LoVo (cell line): ENCODE data around the gene CARM1.
"Not testable (repeated sequence)": the region's sequence is repeated elsewhere in the genome, so short reads cannot be mapped to it uniquely, and the experiment has no call there.

Experiments
- DNase-seq: peaks from one replicate; pipeline ENCODE4 v3.0.0-alpha.2; 2016; ENCODE audit warnings: low spot score

Gene CARM1

DNA sequence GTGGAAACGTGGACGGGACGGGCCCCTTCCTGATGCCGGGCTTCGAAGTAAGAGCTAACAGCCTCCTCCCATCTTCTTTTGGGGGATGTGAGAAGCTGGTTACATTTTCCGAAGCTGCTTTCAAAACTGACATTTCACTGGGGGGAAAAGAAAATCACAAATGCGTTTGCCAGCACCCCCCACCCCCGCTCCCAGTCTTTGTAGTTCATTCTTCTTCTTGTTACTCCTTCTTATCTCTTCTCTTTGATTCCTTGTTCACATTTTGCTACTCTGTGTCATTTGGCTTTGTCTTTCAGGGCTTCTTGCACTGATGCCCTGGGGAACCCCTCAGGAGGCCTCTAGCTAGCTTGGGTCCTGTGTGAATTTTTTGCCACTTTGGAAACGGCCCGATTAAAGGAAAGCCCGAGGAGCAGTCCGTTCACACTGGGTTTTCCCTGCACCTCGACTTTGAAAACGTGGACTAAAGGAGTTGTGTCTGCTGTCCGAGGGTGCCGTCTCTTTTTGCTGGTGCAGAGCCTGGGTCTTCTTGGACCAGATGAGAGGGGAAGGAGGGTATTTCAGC, 1.3 kb downstream of the CARM1 start:
- no peak for DNase-seq

DNA sequence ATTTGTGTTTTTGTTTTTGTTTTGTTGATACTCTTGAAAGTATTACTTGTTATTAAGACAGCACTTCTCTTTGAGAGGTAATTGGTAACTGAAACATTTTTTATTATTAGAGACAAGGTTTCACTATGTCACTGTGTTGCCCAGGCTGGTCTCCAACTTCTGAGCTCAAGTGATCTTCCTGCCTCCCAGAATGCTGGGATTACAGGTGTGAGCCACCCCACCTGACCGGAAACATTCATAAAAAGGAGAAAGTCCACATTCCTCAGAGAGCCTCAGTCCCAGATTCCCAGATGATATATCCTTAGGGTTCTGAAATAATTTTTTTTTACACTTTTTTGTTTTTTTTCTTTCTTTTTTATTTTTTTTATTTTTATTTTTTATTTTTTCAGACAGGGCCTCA, 2.7 kb downstream of the CARM1 start:
- DNase-seq = no peak

DNA sequence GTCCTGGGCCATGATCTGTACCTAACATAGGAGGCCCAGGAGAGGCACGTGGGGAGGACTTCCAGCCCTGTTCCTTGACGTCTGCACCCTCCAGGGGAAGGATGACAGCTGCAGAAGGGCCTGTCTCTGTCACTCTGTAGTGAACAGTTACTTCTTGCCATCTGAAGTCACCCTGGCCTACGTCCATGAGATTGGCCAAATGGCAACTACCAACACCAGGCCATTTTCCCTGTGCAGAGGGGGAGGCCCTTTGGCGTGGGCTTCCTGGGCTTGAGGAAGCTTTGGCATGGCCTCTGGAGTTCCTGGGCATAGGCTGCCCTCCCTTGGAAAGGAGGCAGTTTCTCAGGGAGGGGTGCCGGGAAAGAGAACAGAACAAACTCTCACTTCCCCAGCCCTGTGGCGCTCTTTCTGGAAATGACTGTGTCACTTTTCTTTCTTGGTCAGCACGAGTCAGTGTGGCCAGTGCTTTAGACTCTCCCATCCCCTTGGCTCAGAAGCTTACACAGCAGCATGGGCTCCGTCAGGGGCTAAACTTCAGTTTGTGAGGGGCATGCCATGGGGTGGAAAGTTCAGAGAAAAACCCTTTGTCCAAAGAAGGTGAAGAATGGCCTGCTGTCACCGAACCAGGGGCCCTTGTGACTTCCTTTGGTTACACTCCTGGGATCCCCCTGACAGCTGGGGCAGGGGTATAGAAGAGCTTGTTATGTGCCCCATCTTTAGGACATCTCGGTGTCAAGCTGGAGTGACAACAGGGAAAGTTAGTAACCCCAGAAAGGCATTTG, 5.3 kb downstream of the CARM1 start:
- no peak for DNase-seq

DNA sequence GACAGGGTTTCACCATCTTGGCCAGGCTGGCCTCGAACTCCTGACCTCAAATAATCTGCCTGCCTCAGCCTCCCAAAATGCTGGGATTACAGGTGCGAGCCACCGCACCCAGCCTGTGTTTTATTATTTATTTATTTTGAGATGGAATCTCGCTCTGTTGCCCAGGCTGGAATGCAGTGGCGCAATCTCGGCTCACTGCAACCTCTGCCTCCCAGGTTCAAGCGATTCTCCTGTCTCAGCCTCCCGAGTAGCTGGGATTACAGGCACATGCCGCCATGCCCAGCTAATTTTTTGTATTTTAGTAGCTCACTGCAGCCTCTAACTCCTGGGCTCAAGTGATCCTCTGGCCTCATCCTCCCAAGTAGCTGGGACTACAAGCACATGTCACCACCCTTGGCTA, 6.3 kb downstream of the CARM1 start:
- DNase-seq = not testable (repeated sequence)

DNA sequence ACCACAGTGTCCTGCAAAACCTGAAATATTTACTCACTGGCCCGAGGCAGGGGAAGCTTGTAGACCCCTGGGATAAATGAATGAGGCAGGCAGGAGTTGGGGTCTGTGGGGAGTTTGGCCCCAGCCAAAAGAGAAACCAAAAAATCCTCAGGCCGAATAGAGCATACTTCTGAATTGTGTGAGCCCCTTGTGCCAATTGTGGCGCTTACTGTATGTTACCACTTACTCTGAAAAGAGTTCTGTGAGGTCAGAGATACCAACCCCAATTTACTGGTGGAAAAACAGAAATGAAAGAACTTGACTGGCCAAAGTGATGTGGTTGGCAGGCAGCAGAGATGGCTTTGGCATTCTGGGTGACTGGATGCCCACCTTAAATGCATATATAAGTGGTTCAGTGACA, 6.9 kb downstream of the CARM1 start:
- no peak for DNase-seq

DNA sequence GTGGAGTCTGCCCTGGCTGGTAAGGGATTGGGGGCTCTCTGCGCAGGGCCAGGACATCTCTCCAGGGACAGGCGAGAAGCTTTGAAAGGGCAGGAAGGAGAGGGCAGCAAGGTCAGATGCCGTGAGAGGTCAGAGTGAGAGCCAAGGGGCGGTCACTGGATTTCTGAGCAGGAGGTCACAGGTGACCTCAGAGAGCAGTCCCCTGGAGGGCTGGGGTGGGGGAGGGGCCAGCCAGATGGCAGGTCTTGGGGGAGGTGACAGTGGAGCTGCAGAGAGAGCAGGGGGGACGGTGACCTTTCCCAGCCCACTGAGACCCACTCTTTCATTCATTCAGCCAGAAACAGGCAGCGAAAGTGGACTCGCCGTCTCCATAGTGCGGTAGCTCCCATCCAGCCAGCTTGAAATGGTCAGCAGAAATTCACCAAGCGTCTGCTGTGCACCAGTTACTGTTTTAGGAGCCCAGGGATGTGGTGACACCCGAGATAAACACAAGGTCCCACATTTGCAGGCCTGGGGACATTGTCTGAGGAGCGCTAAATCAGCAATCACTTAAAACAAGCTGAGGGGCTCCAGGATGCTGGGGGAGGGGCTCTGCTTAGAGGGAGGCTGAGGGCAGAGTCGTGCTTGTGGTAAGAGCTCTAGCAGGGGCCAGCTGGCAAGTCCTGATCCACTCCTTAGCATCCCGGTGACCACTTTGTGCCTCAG, 10.2 kb downstream of the CARM1 start:
- DNase-seq = no peak

DNA sequence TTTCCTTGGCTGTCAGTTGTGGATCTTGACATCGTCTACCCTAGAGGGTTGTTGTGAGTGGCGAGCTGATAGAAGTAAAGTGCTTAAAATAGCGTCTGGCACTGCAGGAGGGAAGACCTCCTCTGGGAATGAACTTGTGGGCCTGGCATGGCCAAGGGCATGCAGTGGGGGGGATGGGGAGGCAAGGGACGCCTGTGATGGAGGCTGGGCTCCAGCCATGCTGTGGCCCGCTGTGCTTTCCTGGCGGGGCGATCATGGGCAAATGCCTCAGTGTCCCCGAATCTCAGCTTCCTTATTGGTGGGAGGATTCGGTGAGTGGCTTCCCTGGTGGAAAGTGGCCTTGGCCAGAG, 10.7 kb downstream of the CARM1 start:
- DNase-seq = no peak

DNA sequence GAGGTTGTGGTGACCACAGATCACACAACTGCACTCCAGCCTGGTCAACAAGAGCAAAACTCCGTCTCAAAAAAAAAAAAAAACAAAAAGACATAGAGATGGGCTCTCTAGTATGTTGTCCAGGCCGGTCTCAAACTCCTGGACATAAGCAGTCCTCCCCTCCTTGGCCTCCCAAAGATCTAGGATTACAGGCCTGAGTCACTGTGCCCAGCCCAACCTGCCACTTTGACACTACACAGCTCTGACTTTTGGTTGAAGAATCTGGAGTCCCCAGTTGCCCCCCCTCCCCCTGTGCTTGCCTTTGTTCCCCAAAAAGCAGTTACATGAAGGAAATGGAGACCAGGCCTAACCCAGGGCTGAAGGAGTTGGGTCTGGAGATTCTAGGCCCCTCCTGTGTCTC, 12.9 kb downstream of the CARM1 start:
- no peak for DNase-seq

DNA sequence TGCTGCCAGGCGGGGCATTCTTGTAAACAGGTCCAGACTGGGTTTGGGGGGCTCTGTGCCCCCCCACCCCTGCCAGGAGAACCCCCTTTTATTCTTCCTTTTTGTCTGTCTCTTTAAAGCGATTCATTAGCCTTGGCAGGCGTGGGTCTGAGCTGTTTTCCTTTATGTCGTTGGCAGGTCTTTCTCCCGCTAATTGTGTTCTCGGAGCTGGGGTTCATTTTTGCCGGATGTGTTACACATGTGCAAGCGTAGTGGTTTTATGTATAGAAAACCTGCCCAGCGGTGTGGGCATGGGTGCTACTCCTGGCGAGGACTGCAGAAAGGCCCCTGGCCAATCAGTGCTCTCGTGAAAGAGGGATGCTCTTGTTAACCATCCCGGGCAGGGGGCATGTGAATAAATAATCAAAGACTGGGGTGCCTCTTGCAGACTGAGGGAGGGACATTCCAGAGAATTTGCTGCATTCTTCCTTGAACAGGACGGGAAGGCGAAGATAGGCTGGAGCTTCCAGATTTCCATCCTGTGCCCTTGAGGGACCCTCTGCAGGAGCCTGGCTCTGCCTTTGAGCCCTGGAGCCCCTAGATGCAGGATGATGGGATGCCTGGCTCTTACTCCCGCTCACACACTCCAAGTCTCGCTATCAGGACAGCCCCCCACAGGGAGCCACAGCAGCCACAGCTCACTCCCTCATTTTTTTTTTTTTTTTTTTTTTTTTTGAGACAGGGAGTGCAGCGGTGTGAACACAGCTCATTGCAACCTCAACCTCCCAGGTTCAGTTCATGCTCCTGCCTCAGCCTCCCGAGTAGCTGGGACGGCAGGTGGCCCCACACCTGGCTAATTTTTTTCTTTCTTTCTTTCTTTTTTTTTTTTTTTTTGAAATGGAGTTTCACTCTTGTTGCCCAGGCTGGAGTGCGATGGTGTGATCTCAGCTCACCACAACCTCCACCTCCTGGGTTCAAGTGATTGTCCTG, 14.1 kb downstream of the CARM1 start:
- DNase-seq = no peak

DNA sequence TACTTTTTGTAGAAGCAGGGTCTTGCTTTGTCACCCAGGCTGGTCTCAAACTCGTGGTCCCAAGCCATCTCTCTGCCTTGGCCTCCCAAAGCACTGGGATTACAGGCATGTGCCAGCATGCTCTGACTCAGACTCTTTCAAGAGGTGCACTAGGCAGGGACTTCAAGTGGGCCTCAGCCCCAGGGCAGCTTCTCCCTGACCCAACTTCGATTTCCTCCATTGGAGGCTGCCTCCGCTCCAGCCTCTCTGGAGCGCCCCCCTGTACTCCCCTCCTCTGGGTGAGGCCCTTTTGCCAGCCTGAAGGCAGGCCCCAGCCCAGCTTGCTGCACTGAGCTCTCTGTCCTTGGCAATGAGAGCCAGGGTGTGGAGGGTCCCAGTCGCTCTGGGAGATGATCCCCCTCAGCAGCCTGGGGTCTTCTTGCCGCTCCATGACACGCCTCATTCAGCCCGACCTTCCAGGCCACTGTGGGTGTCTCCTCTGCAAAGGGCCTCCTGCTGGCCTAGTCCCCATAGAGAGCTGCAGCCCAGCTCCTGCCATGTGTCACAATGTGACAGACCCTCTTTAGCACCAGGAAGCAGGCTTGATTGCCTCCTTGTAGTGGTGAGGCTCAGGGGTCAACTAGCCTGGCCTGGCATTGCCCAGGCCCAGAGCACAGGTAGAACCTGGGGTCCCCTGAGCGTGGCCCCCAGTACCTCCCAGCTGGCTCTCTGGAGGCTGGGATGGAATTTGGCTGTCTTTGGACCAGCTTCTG, 16.4 kb downstream of the CARM1 start:
- DNase-seq = no peak

DNA sequence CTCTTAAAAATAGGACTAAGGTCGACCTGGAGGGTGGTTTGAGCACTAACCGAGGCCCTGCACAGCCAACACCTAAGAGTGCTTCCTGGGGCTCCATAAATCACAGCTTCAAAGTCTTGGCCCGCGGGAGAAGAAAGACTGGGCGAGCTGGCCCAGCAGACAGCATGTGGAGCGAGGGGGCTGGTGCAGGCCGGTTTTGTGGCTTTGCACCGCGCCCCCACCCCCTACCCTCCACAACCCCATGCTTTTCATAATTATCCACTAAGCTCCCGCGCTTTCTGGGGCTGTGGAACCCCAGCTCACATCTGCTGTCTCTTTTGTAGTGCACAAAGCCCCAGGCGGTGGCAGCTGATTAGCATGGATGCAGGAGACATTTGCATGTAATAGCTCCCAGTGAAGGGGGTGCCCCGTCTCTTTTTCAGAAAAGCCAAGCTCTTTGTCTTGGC, 17.1 kb downstream of the CARM1 start:
- DNase-seq = no peak

DNA sequence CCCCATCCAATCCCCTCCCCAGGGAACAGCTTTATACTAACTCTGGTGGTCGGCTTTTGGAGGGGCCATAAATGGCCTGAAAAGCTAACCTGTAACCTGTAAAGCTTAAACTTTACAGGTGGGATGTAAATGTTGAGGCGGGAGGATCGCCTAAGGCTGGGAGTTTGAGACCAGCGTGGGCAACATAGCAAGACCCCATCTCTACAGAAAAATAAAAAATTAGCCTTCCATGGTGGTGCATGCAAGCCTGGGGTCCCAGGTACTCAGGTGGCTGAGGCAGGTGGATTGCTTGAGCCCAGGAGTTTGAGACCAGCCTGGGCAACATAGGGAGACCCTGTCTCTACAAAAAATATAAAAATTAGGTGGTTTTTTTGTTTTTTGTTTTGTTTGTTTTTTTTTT, 18.5 kb downstream of the CARM1 start:
- no peak for DNase-seq

DNA sequence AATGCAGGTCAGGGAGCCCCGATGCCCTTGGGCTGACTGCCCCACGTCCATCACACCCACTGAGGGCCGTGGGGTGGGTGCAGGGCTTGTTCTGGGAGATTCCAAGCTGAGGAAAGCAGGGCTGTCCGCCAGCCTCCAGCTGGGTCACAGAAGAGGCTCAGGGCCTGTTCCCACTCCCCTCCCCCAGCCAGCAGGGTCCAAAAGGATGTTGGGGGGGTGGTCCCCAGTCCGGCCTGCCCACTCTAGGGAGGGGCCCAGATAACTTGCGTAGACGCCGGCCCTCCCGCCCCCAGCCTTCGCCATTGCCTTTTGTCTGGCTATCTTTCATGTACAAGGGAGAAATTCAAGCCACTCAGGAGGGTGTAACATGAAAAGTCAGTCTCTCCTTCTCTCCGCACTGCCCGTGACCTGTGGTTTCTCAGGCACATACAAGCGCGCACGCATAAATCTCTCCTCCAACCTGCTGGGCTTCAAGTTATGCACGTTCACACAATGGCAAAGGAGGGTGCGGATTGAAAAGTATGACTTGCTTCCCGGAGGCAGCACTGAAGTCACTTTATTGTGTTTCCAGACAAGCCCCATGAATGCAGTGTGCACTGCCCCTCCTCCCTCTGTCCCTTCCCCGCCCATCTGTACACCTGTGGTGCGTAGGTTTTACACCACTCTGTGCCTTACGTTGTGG, 20.2 kb downstream of the CARM1 start:
- DNase-seq = no peak

DNA sequence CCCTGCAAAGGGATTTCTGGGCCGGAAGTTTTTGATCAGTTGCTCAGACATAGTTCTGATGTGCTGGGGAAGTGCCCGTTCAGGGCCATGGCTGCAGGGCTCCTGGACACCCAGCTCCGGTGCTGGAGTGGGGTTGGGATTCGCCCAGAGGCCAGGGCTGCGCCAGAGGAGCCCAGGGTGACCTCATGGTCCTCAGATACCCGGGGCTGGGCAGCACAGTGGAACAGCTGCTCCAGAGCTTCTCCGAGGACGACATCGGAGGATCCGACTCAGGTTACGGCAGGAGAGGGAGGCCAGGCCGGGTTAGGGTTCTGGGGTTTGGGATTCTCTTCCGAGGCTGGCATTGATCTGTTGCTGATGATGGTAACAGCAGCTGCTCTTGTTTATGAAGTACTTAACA, 20.9 kb downstream of the CARM1 start:
- DNase-seq = no peak

DNA sequence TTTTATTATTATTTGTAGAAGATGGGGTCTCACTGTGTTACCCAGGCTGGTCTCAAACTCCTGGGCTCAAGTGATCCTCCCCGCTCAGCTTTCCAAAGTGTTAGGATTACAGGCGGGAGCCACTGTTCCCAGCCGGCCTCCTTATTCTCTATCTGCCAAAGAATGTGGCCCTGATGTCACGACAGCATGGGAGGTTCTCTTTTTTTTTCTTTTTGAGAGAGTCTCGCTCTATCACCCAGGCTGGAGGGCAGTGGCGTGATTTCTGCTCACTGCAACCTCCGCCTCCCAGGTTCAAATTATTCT, 23.5 kb downstream of the CARM1 start:
- DNase-seq = no peak

DNA sequence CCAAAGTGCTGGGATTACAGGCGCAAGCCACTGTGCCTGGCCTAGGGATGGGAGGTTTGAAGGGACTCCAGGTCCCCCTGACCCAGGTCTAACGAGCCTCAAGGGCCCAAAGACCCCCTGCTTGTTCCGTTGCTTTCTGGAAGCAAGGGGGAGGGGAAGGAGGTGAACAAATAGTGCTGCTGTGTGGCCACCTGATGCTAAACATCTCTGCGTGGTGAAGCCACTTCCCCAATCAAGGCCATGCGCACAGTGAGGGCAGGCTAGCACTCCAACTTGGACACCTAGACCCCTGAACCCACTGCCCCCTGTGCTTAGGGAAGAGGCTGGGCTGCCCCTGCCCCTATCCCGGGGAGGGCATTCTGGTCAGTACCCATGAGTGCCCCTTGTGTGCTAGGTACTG, 24.0 kb downstream of the CARM1 start:
- no peak for DNase-seq

DNA sequence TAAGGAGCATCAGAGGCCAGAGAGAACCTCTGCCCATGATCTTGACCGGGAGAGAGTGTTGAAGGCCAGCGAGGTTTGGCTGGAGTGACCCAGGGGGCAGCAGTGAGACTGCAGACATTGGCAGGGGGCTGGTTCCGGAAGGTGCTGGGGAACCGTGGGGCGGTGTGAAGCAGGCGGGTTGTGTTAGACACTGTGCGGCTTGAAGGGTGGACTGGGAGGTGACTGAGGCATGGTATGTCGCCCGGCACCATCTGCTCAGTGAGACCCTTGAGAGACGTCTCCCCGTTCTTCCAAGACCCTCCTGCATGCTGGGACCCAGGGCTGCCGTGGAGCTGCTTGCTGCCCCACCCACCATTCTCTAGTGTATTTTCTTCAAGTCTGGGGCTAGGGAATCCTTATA, 24.6 kb downstream of the CARM1 start:
- DNase-seq = no peak

DNA sequence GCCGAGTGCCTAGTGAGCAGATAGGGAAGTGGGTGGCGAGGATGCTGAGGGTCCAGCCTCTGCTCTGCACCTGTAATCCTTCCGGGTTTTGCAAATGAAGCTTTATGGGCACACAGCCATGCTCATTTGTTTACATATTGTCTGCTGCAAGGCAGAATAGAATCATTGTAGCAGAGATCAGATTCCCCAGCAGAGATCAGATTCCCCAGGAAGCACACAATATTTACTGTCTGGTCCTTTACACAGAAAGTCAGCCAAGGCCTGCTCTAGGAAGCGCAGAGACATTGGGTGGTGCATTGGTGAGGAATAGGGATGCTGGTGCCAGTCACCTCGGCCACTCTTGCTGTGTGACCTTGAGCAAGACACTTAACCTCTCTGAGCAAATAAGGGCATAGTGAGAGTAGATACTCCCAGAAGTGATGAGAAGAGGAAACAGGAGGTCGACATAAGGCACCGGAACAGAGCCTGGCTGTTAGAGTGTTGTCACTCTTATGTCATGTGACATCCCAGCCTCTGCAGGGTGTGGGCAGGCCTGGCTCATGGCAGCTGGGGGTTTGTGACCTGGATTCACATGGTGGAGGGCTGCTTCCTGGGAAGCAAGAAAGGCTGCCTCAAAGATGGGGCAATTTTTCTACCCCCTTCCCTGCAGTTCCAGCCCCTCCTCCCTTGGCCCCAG, 25.6 kb downstream of the CARM1 start:
- no peak for DNase-seq

DNA sequence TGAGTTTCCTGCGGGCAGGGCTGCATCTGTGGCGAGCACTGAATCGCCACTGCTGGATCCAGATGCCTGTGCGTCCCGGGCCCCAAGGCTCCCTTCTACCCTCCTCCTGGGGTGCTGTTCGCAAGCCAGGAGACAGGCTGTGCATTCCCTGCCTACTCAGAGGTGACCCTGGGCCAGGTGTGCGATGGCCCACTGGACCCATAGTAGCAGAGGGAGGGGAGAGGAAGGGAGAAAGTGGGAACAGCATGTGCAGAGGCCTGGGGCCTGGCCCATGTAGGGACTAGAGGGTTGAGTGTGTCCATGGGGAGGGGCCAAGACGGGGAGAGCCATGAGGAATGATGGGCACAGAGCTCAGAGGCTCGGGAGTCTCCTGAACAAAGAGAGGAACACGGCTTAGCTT, 27.3 kb downstream of the CARM1 start:
- no peak for DNase-seq

DNA sequence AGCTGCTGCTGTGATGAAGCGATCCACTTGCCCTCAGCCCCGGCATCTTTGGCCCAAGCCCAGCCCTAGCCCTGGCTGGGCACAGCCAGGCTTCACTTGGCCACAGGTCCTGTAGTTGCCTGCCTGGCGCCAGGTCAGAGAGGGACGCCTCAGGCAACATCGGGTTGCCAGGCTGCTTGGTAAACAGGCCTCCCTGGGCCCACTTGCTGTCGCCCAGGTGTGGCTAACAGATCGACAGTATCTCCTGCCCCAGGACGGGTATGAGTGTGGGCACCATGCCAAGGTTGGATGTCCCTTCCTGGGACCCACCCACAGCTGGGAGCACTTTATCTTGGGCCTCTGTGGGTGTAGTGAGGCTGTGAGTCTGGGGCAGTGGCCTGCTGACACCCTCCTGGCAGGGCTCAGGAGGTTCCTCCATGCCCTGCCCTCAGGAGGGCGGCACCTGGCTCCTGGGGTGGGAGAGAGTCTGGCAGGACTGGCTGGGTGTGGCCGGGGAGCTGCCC, 27.8 kb downstream of the CARM1 start:
- DNase-seq = peak; percentile 51
